Body of pancreas (tissue), 4 donors: Measurements from ENCODE around the gene ELAVL1.

ENCODE experiments used
- CTCF ChIP-seq, 7 experiments: fragments of 450-650 bp in 4 of 7; fragments of 200-600 bp in 3 of 7; sonication (generic) in 3 of 7; IDR thresholded peaks; one replicate each; pipeline ENCODE4 v1.5.1; 2016 to 2019; ENCODE audit warnings: antibody characterized with exemption in 7 of 7
- POLR2A ChIP-seq, 3 donors: fragments of 450-650 bp; IDR thresholded peaks; one replicate each; pipeline ENCODE4 v1.6.1; 2016; ENCODE audit warnings: antibody characterized with exemption in 3 of 3, mild to moderate bottlenecking in 2 of 3

- TF ChIP-seq CTCF (IDR thresholded peaks at IDR 0.05) (no peak), POLR2A (IDR thresholded peaks at IDR 0.05) (no peak)
Observed at GRCh38 chr19:8052464-8052859, 47.0 kb upstream of the ELAVL1 start, which contains the start of gene CCL25.
